ENCODE data around the gene ZNF385D. TPM values are rescaled to one million over a fixed set of nuclear protein-coding genes. Genes with fewer than 3 reads are reported as not detected.

ZNF385D gene
- total and polyA plus RNA-seq, 2 experiments from 2014 or later, result 2.7 to 12.3 TPM

GRCh38 chr3:21778715-21779114, 27.7 kb upstream of the ZNF385D start:
- ATAC-seq, result no peak

More at GRCh38 chr3:21778715-21779114, 27.7 kb upstream of the ZNF385D start:
- no peaks in the 10 kb centered on the region for H3F3A ChIP-seq (replicated peaks; ENCODE audit: low read depth)
- no peak for DNase-seq (ENCODE audit: low spot score)
- no peak overlapping the region for H3K4me3 ChIP-seq
- H3K79me2 ChIP-seq (replicated peaks; ENCODE audit: insufficient read depth), result no peaks in the 10 kb centered on the region
- H3K4me1 ChIP-seq (ENCODE audit: insufficient read depth), result no peaks in the 10 kb centered on the region
- H3K36me3 ChIP-seq (ENCODE audit: insufficient read depth), result no peaks in the 10 kb centered on the region
- TF ChIP-seq ETS1 (IDR thresholded peaks at IDR 0.05), result no peak
- no peak for TF ChIP-seq ZNF114 (CRISPR knock-in tag; IDR thresholded peaks at IDR 0.05)
- TF ChIP-seq STAT1 (IDR thresholded peaks at IDR 0.05; ENCODE audit: unreplicated experiment), result no peak
- TF ChIP-seq EZH2 (IDR thresholded peaks at IDR 0.05; ENCODE audit: low read depth, unreplicated experiment), result no peak
- TF ChIP-seq ZNF331 (CRISPR knock-in tag; IDR thresholded peaks at IDR 0.05; ENCODE audit: low read depth), result no peak
- TF ChIP-seq POLR2AphosphoS5 (IDR thresholded peaks at IDR 0.05; ENCODE audit: low read depth), result no peak
- TF ChIP-seq JUNB (IDR thresholded peaks at IDR 0.05; ENCODE audit: unreplicated experiment), result no peak
- no peak for TF ChIP-seq NANOG (IDR thresholded peaks at IDR 0.05; ENCODE audit: borderline replicate concordance)
- TF ChIP-seq REST (IDR thresholded peaks at IDR 0.05; ENCODE audit: unreplicated experiment), result no peak
- TF ChIP-seq EZH2phosphoT487 (IDR thresholded peaks at IDR 0.05; ENCODE audit: unreplicated experiment), result no peak
- no peak for TF ChIP-seq CREB1 (CRISPR knock-in tag; IDR thresholded peaks at IDR 0.05; ENCODE audit: low read depth)
- no peak for TF ChIP-seq CTCF (conservative IDR thresholded peaks at IDR 0.05; ENCODE audit: low read depth in 2 of 2)
- TF ChIP-seq ZNF462 (CRISPR knock-in tag; IDR thresholded peaks at IDR 0.05), result no peak
- Mint-ChIP-seq H3K4me3 (no peak overlapping the region), H3K27me3 (ENCODE audit: insufficient read depth, low read depth, poor library complexity) (no peaks in the 10 kb centered on the region), H3K27ac (no peak overlapping the region), H3K36me3 (ENCODE audit: low read depth) (no peaks in the 10 kb centered on the region), H3K9me3 (no peaks in the 10 kb centered on the region), H3K4me1 (no peaks in the 10 kb centered on the region)
- no peak overlapping the region for H3K27ac ChIP-seq (ENCODE audit: low read depth)
- no peak overlapping the region for H3K4me2 ChIP-seq
- H3K9me2 ChIP-seq (ENCODE audit: insufficient read depth), result no peaks in the 10 kb centered on the region
- H2AFZ ChIP-seq, result no peak overlapping the region
- H3K27me3 ChIP-seq (ENCODE audit: insufficient read depth), result no peaks in the 10 kb centered on the region
- H4K20me1 ChIP-seq (replicated peaks; ENCODE audit: insufficient read depth), result no peaks in the 10 kb centered on the region

All from GM23338 (cell line).